ENCODE measurements around the gene CAPN7.

Gene CAPN7

GRCh38 chr3:15199493-15200105, 6.4 kb upstream of the CAPN7 start:
- DNase-seq (ENCODE audit: low spot score) = no peak

DNA sequence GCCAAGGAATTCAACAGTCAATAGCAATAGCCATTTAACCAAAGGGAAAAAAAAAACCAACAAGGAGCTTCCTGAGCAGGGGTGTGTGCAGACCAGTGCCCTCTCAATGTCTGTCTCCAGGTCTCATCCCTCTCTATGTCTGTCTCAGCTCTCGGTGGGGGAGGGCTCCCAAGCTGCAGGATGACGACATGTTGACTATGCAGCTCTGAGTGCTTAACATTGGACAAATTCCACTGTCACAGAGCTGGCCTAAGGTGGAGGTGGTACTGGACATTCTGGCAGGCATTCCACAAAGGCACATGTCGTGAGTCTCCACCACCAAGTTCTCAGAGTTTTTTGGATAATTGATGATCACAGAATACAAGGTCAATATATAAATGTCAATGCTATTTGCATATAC, 2.0 kb upstream of the CAPN7 start:
- peak; percentile 10 for DNase-seq (ENCODE audit: low spot score)

DNA sequence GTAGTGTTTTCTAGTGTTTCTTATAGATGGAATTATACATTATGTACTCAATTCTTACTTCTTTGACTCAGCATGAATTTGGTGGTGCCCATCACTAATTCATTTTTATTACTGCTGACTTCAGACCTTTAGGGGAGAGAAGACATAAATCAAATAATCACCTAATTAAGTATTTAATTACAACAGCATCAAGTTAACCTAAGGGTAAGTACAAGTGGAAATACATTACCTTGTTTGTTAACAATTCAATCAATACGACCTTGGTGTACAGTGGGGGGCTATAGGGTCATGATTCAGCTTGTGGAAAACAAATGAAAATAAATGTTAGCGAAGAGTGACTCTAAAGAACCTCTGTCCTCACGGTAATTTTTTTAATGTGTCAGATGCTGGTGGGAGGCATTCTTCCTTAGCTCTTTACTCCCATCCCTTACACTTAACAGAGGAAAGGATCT, 538 bp upstream of the CAPN7 start:
- DNase-seq (ENCODE audit: low spot score) = no peak

GRCh38 chr3:15206662-15207576, 873 bp downstream of the CAPN7 start:
- peak; percentile 18 for DNase-seq (ENCODE audit: low spot score)

- peak; percentile 8 for DNase-seq (ENCODE audit: low spot score)
These were observed 1.9 kb downstream of the CAPN7 start for GRCh38 chr3:15207836-15208504.

GRCh38 chr3:15211937-15212336, 5.9 kb downstream of the CAPN7 start:
- no peak for DNase-seq (ENCODE audit: low spot score)

- no peak for DNase-seq (ENCODE audit: low spot score)
These were observed 8.7 kb downstream of the CAPN7 start for GRCh38 chr3:15214758-15215157.

DNA sequence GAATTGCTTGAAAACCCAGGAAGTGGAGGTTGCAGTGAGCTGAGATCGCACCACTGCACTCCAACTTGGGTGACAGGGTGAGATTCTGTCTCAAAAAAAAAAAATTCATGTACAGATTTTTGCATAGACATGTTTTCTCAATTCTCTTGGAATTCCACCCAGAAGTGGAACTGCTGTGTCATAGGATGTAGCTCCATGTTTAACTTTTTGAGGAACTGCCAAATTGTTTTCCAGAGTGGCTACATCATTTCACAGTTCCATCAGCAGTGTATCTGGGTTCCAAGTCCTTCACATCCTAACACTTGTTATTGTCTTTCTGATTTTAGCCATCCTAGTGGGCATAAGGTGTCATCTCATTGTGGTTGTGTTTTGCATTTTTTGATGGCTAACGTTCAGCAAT, 9.9 kb downstream of the CAPN7 start:
- no peak for DNase-seq (ENCODE audit: low spot score)

GRCh38 chr3:15216501-15216900, 10.5 kb downstream of the CAPN7 start:
- DNase-seq (ENCODE audit: low spot score) = no peak

DNA sequence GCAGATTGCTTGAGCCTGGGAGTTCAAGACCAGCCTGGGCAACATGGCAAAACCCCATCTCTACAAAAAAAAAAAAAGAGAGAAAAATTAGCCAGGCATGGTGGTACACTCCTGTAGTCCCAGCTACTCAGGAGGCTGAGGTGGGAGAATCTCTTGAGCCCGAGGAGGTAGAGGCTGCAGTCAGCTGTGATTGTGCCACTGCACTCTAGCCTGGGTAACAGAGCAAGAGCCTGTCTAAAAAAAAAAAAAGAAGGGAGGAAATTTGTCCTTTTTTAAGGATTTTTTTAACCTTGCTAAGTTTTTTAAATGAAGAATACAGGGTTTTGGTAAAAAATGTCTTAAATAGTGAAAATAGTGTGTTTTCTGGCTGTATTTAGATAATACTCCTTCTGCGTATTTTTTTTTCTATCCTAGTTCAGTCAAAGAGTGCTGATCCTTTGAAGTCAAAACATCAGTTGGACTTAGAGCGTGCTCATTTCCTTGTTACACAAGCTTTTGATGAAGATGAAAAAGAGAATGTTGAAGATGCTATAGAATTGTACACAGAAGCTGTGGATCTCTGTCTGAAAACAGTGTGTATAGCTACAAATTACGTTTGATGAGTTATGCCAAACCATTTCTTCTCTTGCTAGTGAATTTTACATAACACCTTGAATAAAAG, 11.1 kb downstream of the CAPN7 start:
- no peak for DNase-seq (ENCODE audit: low spot score)

DNA sequence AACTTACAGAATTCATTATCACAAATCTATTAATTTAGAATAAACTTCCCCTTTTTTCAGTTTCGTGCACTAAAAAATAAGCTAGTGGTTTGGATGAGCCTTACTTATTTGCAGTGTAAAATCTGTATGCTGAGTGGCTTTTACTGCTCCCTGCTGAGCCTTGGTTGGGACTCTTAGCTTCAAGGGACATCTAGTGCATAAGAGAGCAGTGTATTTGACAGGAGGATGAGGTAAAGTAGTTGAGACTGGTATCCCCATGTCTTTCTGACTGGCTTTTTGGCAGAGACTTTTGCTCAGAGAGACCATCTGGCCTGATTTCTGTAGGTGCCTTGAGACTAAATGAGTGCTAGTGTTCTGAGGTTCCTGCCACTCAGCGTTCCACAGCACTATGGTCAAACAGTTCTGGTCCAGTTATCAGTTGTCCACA, 11.8 kb downstream of the CAPN7 start:
- no peak for DNase-seq (ENCODE audit: low spot score)

DNA sequence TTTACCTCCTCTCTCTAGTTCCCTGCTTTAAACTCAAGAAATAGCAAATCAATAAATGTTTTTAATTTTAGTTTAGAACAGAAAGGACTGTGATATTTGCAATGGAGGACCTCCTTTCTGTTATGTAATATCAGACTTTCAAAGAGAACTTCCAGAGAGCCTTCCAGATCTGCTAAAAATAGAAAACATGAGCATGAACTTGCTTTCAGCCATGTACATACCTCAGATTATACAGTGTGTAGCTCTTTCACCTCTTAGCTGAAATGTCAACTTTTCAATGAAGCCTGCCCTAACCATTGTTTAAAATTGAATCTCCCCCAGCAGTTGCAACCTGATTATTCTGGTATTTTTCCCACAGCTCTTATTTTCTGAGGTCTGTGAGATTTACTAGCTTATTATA, 12.6 kb downstream of the CAPN7 start:
- no peak for DNase-seq (ENCODE audit: low spot score)

GRCh38 chr3:15220056-15220455, 14.0 kb downstream of the CAPN7 start:
- DNase-seq (ENCODE audit: low spot score) = no peak

GRCh38 chr3:15220661-15221060, 14.6 kb downstream of the CAPN7 start:
- DNase-seq (ENCODE audit: low spot score) = no peak

DNA sequence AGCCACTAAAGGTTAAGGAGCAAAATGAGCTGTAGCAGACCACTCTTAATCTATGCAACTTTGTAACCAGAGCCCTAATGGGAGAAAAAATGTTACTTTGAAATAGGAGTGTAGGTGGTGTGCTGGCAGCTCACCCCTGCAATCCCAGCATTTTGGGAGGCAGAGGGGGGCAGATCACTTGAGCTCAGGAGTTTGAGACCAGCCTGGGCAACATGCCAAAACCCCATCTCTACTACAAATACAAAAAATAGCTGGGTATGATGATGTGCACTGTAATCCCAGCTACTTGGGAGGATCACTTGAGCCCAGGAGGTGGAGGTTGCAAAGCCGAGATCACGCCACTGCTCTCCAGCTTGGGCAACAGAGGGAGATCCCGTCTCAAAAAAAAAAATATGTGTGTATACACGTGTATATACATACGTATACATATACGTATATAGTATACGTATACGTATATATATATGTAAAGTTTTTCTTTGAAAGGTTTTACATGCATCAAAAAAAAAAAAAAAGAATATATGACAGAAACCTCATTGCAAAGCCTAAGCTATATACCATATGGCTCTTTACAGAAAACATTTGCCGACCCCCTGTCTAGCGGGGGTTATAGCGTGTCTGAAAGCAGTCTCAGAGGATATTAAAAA, 15.7 kb downstream of the CAPN7 start:
- DNase-seq (ENCODE audit: low spot score) = no peak

DNA sequence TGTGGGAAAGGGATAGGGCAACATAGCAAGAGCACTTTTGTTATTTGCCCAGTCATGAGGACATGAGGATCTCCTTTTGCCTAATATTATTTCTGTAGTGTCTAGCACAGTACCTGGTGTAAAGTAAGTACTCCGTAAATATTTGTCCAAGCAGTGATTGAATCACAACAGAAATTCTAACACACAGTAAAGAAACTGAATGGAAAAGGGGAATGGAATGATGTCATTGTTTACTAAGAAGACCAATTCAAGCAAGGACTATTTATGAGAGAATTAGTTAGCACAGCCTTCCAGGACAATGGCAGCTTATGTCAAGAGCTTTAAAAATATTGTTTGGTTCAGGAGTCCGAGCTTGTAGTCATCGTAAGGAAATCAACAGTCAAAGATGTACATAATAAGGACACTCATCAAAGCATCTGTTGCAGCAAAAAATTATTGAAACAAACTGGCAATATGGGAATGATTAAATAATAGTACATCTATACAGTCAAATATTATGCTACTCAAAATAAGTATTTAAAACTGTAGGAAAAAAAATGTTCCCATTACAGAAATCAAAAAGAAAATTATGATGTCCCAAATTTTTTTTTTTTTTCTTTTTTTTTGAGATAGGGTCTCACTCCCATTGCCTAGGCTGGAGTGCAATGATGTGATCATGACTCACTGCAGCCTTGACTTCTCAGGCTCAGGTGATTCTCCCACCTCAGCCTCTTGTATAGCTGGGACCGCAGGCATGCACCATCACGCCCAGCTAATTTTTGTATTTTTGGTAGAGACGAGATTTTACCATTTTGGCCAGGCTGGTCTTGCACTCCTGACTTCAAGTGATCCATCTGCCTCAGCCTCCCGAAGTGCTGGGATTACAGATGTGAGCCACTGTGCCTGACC, 17.9 kb downstream of the CAPN7 start:
- DNase-seq (ENCODE audit: low spot score) = peak; percentile 14

GRCh38 chr3:15228147-15228546, 22.1 kb downstream of the CAPN7 start:
- DNase-seq (ENCODE audit: low spot score) = no peak

DNA sequence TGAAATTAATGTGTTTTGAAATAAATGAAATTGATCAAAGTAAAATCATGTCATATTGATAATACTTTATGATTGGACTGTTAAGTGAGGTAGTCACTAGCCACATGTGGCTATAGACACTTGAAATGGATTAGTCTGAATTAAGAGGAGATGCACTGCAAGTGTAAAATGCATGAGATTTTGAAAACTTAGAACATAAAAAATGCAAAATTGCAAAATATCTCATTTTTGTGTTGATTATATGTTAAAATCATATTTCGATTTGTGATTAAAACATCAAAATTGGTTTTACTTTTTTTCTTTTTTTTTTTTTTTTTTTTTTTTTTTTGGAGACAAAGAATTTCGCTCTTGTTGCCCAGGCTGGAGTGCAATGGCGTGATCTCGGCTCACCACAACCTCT, 23.2 kb downstream of the CAPN7 start:
- DNase-seq (ENCODE audit: low spot score) = no peak

DNA sequence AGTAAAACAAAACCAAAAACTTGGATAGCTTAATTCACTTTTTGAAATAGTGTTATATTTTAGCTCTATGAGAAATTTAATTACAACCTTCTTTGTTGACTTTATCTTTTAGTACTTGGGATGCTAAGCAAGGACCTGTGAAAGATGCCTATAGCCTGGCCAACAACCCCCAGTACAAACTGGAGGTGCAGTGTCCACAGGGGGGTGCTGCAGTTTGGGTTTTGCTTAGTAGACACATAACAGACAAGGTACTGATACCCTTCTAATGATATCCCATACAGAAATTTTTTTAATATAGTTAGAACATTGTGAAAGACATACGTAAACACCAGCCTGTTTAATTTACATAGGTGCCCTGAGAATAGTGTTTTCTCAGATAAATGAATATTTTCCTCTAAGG, 35.3 kb downstream of the CAPN7 start:
- no peak for DNase-seq (ENCODE audit: low spot score)

DNA sequence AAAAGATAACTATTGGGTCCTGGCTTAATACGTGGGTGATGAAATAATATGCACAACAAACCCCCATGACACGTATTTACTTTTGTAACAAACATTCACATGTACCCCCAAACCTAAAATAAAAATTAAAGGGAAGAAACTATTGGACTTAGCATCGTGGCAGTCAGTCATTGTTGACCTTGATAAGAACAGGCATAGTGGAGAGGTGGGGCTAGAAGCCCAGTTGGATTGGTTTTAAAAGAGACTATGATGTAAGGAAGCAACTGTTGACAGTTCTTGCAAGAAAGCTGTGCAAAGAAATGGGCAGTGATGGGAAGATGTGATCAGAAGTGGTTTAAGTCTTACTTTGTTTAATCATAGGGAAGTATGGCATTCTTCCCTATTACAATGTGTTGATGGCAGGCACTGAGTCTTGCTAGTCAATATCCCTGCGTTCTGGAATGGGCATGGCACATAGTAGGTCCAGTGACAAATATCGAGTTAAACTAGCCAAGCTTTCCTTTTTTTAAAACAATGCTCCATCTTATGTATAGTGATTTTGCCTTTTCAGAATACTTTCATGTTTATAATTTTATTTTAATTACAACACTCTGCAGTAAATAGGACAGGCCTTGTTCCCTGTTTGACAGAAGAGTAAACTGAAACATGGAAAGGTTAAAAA, 37.9 kb downstream of the CAPN7 start:
- no peak for DNase-seq (ENCODE audit: low spot score)

All from AG08396 (cell line).